Activated CD4-positive, alpha-beta T cell treated with anti-CD3 and anti-CD28 coated beads, Interleukin-2, amount 50 U/mL, for 48 hours (primary cell): ENCODE measurements around the gene PCSK6.
"Not testable (repeated sequence)": the region's sequence is repeated elsewhere in the genome, so short reads cannot be mapped to it uniquely, and the experiment has no call there.

ENCODE experiments used
- DNase-seq, 2 experiments: peaks; one replicate each; pipeline ENCODE4 v3.0.0-alpha.2; 2020

The PCSK6 gene

GRCh38 chr15:101372149-101372577, 117.3 kb downstream of the PCSK6 start:
- no peak for DNase-seq

- DNase-seq = no peak
Observed at GRCh38 chr15:101371519-101371918, 118.0 kb downstream of the PCSK6 start.

GRCh38 chr15:101371081-101371480, 118.4 kb downstream of the PCSK6 start:
- no peak for DNase-seq

- DNase-seq = no peak
Observed at GRCh38 chr15:101370330-101371024, 119.0 kb downstream of the PCSK6 start.

GRCh38 chr15:101369676-101370075, 119.8 kb downstream of the PCSK6 start:
- DNase-seq = no peak

GRCh38 chr15:101368861-101369642, 120.5 kb downstream of the PCSK6 start:
- no peak for DNase-seq

GRCh38 chr15:101368086-101368780, 121.3 kb downstream of the PCSK6 start:
- no peak for DNase-seq

GRCh38 chr15:101366853-101367252, 122.7 kb downstream of the PCSK6 start:
- no peak for DNase-seq

GRCh38 chr15:101362986-101363566, 126.4 kb downstream of the PCSK6 start:
- no peak for DNase-seq

- DNase-seq = no peak
Observed at GRCh38 chr15:101362359-101362758, 127.1 kb downstream of the PCSK6 start.

- DNase-seq = no peak
Observed at GRCh38 chr15:101361418-101361817, 128.1 kb downstream of the PCSK6 start.

GRCh38 chr15:101359365-101359947, 130.1 kb downstream of the PCSK6 start:
- no peak for DNase-seq

- DNase-seq = no peak
Observed at GRCh38 chr15:101358895-101359294, 130.6 kb downstream of the PCSK6 start.

- no peak for DNase-seq
Observed at GRCh38 chr15:101357885-101358284, 131.6 kb downstream of the PCSK6 start.

GRCh38 chr15:101357333-101357732, 132.2 kb downstream of the PCSK6 start:
- no peak for DNase-seq

- not testable (repeated sequence) for DNase-seq
Observed at GRCh38 chr15:101356512-101357172, 132.9 kb downstream of the PCSK6 start.

- DNase-seq = no peak
Observed at GRCh38 chr15:101355678-101356464, 133.6 kb downstream of the PCSK6 start.

GRCh38 chr15:101354891-101355623, 134.4 kb downstream of the PCSK6 start:
- DNase-seq = no peak

- no peak for DNase-seq
Observed at GRCh38 chr15:101353240-101353639, 136.3 kb downstream of the PCSK6 start.

- no peak for DNase-seq
Observed at GRCh38 chr15:101351736-101352135, 137.8 kb downstream of the PCSK6 start.
